GM08714 (cell line): ENCODE measurements around the gene POMGNT2.

ENCODE experiments used
- H3K4me3 ChIP-seq: fragments of 200-500 bp; sonication (Bioruptor generic); 2 replicates; pipeline ENCODE4 v1.5.1; 2014; ENCODE audit warnings: mild to moderate bottlenecking, low read length, inconsistent platforms
- ZNF274 ChIP-seq: IDR thresholded peaks from 2 replicates; pipeline ENCODE4 v1.6.1; 2012; ENCODE audit warnings: mild to moderate bottlenecking, low read depth, low read length

POMGNT2 gene

GRCh38 chr3:43123895-43124294 lies 18.0 kb upstream of the POMGNT2 start:
- TF ChIP-seq ZNF274, result no peak
- H3K4me3 ChIP-seq, result no peak overlapping the region

DNA sequence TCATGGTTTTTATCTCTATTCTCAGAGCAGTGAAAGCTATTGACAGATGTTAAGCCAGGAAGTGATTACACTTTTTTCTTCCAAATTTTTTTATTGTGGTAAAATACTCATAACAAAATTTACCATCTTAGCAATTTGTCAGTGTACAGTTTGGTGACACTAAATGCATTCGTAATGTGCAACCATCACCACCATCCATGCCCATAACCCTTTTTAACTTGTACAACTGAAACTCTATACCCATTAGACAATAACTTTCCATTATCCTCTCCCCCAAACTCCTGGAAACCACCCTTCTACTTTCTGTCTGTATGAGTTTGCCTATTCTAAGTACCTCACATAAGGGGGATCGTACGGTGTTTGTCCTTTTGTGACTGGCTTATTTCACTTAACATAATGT lies 15.1 kb upstream of the POMGNT2 start:
- no peak for TF ChIP-seq ZNF274
- no peak overlapping the region for H3K4me3 ChIP-seq

GRCh38 chr3:43117257-43117656 lies 11.4 kb upstream of the POMGNT2 start:
- no peak overlapping the region for H3K4me3 ChIP-seq
- no peak for TF ChIP-seq ZNF274

- no peak for TF ChIP-seq ZNF274
- no peak overlapping the region for H3K4me3 ChIP-seq
Measured at GRCh38 chr3:43113671-43114070, 7.8 kb upstream of the POMGNT2 start.

DNA sequence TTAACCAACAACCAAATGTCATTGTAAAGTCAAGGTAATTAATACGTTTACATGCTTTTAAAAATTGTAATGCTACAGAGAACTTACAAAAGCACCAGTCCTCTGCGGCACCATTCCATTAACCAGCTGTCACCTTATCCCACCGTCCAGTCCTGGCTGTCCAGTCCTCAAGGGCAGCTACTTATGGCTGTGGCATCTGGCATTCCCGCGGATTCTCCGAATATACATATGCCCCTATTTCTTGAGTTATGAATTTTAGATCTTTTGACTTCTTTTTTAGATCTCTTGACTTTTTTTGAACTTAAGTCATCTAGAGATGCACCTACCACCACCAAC lies 382 bp upstream of the POMGNT2 start:
- no peak for TF ChIP-seq ZNF274
- peak overlapping the region; percentile 35; the same call in 1 of the 2 replicates for H3K4me3 ChIP-seq

DNA sequence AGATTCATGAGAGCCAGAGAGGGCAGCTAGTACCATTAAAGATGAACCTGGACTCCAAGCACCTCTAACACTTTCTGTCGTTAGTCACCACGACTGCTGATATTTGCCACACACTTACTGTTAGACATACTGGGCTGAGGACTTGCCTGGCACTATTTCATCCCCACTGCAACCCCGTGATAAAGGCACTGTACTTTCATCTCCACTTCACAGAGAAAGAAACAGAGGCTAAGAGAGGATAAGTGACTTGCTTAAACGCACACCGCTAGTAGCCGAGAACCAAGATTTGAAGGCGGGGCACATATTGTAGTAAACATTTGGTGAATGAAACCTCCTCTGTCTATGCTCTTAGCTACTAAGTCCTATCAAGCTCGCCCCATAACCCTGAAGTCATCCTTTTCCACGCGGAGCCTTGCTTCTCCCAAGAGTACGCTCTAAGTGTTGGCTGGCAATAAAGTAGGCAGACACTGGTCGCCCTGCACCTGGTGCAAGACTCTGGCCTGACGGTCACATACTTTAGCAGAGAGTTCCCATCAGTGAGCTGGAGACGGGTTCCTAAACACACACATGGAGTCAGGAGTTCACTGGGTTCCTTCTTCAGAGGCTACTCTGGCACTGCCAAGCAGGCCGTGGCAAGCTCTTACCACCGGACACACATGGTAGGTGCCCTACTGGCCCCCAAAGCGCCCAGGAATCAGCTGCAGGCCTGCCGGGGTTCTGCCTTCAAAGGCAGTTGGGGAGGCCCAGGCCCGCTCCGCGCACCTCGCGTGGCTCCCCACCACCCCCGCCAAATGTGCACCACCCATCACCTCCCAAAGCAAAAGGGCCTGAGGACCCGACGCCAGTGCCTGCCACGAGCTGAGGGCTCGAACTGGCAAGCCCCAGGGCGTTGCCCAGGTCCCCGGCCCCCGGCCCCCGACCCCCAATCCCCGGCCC lies 951 bp downstream of the POMGNT2 start:
- TF ChIP-seq ZNF274, result no peak
- H3K4me3 ChIP-seq, result no peak overlapping the region

GRCh38 chr3:43104039-43104438 lies 1.8 kb downstream of the POMGNT2 start:
- H3K4me3 ChIP-seq, result no peak overlapping the region
- TF ChIP-seq ZNF274, result no peak

- no peak for TF ChIP-seq ZNF274
- no peak overlapping the region for H3K4me3 ChIP-seq
Measured at GRCh38 chr3:43102773-43103480, 3.0 kb downstream of the POMGNT2 start.

GRCh38 chr3:43098761-43099160 lies 7.1 kb downstream of the POMGNT2 start:
- no peak for TF ChIP-seq ZNF274
- H3K4me3 ChIP-seq, result no peak overlapping the region

- H3K4me3 ChIP-seq, result no peak overlapping the region
- TF ChIP-seq ZNF274, result no peak
Measured at GRCh38 chr3:43097400-43098080, 8.3 kb downstream of the POMGNT2 start.

DNA sequence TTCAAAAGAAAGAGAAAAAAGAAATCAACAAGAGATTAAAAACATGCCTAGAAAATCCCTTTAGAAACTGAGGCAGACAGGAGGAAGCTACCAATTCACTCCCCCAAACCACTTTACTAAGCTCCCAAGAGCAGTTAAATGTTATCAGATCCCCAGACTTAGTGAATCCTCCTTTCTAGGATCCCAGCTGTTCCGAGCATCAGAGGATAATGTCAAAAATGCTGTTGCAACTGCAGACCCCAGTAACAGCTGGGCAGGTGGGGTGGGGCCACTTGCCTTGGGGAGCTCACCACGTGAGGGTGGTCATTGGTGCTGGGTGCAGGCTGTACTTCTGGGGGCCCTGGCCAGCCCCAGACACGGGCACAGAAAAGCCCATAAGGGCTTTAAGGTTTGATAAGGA lies 9.1 kb downstream of the POMGNT2 start:
- no peak for TF ChIP-seq ZNF274
- no peak overlapping the region for H3K4me3 ChIP-seq

GRCh38 chr3:43095370-43095769 lies 10.5 kb downstream of the POMGNT2 start:
- H3K4me3 ChIP-seq, result no peak overlapping the region
- no peak for TF ChIP-seq ZNF274

- TF ChIP-seq ZNF274, result no peak
Measured at GRCh38 chr3:43094851-43095250, 11.0 kb downstream of the POMGNT2 start.

DNA sequence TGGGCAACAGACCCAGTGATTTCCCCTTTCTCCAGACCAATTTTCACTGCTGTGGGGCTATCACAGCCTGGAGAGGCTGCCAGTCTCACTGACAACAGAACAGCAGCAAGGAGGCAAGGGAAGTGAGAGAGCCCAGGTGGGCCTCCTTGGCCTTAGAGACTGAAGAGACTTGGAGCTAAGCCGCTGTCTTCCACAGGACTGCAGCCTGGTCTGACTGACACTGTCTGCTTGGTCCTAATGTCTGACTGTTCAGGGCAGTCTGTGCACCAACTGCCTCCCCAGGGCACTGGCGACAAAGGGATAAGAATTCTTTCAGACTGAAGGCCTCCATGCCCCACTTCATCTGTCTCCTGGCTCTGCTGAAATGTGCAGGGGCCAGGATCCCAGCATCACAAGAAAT lies 11.5 kb downstream of the POMGNT2 start:
- H3K4me3 ChIP-seq, result no peak overlapping the region

More at GRCh38 chr3:43094851-43095250, 11.0 kb downstream of the POMGNT2 start:
- H3K4me3 ChIP-seq, result no peak overlapping the region

More for the DNA sequence above, 11.5 kb downstream of the POMGNT2 start:
- TF ChIP-seq ZNF274, result no peak
